ENCODE data around the gene SSH2.

DNA sequence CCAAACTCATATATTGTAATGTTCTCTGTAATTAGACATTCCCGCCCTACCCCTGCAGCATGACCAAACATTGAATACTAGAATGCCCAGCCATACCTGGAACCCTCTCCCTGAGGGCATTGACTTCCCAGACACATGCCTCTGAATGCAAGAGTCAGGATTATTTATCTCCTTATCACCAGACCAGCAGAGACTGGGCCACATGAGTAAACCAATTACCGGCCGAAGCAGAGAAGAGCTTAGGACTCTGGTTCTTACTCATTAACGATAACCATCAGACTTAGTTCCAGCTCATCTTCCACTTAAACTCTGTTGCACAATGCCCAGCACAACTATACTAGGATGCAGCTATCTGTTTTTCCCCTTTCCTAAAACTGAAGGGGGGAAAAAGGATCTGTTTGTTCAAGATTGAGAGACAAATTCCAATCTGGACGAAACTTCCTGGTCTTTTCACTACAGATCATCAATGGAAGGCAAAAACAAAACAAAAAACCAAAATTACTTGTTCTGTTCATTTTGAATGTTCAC, 219.1 kb downstream of the SSH2 start:
- TF ChIP-seq CTCF (conservative IDR thresholded peaks at IDR 0.05; ENCODE audit: low read length) (no peak), EZH2phosphoT487 (IDR thresholded peaks at IDR 0.05; ENCODE audit: borderline replicate concordance, low read depth, low read length) (no peak)

Measured in OCI-LY7 (cell line).